Neutrophil (primary cell): ENCODE data around the gene ZNF446.

Source experiments
- H3K27ac ChIP-seq: fragments of 200-600 bp; sonication (generic); 2 replicates; pipeline ENCODE4 v1.5.1; 2016; ENCODE audit warnings: mild to moderate bottlenecking, moderate library complexity
- H3K27me3 ChIP-seq: fragments of 200-600 bp; sonication (generic); 2 replicates; pipeline ENCODE4 v1.6.0; 2016; ENCODE audit warnings: mild to moderate bottlenecking
- H3K36me3 ChIP-seq: fragments of 200-600 bp; sonication (generic); 2 replicates; pipeline ENCODE4 v1.5.1; 2017
- H3K4me1 ChIP-seq, 2 experiments: fragments of 200-600 bp in 1 of 2; sonication (generic) in 1 of 2; 1 replicate in 1 of 2; 2 replicates in 1 of 2; pipeline versions ENCODE4 v1.5.1 to v1.6.1; 2013 to 2016; ENCODE audit warnings: low read depth in 1 of 2, low read length in 1 of 2, mild to moderate bottlenecking in 1 of 2, moderate library complexity in 1 of 2; ENCODE audit not compliant: control insufficient read depth in 1 of 2, insufficient read depth in 1 of 2
- H3K4me3 ChIP-seq, 2 experiments: fragments of 200-600 bp in 1 of 2; sonication (generic) in 1 of 2; 1 replicate in 1 of 2; 2 replicates in 1 of 2; pipeline ENCODE4 v1.5.1; 2013 to 2016; ENCODE audit warnings: low read depth in 1 of 2, low read length in 1 of 2, mild to moderate bottlenecking in 1 of 2, moderate library complexity in 1 of 2
- H3K9me3 ChIP-seq: fragments of 200-600 bp; sonication (generic); 2 replicates; pipeline ENCODE4 v1.5.1; 2016
- TF ChIP-seq, protein P1 (sequence below): fragments of 200-600 bp; sonication (generic); IDR thresholded peaks from 2 replicates; pipeline ENCODE4 v1.5.1; 2016; ENCODE audit warnings: antibody characterized with exemption

The ZNF446 gene

GRCh38 chr19:58479303-58479702 is 3.2 kb downstream of the ZNF446 start:
- TF ChIP-seq, protein P1, sequence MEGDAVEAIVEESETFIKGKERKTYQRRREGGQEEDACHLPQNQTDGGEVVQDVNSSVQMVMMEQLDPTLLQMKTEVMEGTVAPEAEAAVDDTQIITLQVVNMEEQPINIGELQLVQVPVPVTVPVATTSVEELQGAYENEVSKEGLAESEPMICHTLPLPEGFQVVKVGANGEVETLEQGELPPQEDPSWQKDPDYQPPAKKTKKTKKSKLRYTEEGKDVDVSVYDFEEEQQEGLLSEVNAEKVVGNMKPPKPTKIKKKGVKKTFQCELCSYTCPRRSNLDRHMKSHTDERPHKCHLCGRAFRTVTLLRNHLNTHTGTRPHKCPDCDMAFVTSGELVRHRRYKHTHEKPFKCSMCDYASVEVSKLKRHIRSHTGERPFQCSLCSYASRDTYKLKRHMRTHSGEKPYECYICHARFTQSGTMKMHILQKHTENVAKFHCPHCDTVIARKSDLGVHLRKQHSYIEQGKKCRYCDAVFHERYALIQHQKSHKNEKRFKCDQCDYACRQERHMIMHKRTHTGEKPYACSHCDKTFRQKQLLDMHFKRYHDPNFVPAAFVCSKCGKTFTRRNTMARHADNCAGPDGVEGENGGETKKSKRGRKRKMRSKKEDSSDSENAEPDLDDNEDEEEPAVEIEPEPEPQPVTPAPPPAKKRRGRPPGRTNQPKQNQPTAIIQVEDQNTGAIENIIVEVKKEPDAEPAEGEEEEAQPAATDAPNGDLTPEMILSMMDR = no peak
- H3K27me3 ChIP-seq = no peaks in the 10 kb centered on the region
- H3K4me3 ChIP-seq = no peak overlapping the region
- H3K36me3 ChIP-seq = peaks cover 24% of the 10 kb centered on the region
- peaks cover 14 to 15% of the 10 kb centered on the region in 2 experiments for H3K4me1 ChIP-seq
- H3K9me3 ChIP-seq = no peaks in the 10 kb centered on the region
- H3K27ac ChIP-seq = no peak overlapping the region

GRCh38 chr19:58479736-58480480 is 3.8 kb downstream of the ZNF446 start:
- Histone ChIP-seq H3K36me3 (peaks cover 24% of the 10 kb centered on the region), H3K27me3 (no peaks in the 10 kb centered on the region), H3K27ac (no peak overlapping the region), H3K4me1 (peaks cover 14 to 15% of the 10 kb centered on the region in 2 experiments), H3K9me3 (no peaks in the 10 kb centered on the region), H3K4me3 (no peak overlapping the region)
- TF ChIP-seq, protein P1 = no peak

DNA sequence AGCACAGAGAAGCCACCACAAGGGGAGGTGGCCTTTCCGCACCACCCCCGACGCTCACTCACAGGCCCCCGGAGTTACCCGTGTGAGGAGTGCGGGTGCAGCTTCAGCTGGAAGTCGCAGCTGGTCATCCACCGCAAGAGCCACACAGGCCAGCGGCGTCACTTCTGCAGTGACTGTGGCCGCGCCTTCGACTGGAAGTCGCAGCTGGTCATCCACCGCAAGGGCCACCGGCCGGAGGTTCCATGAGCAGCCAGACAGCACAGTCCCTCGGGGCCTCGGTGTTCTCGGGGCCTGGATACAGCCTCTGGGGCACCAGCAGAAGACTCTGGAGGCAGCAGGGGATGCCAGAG is 4.3 kb downstream of the ZNF446 start:
- no peak overlapping the region for H3K27ac ChIP-seq
- H3K4me1 ChIP-seq = peaks cover 10 to 11% of the 10 kb centered on the region in 2 experiments
- no peaks in the 10 kb centered on the region for H3K27me3 ChIP-seq
- peaks cover 24% of the 10 kb centered on the region for H3K36me3 ChIP-seq
- TF ChIP-seq, protein P1 = no peak
- no peak overlapping the region for H3K4me3 ChIP-seq
- H3K9me3 ChIP-seq = no peaks in the 10 kb centered on the region

- H3K4me1 ChIP-seq = peaks cover 7 to 9% of the 10 kb centered on the region in 2 experiments
- peaks cover 24% of the 10 kb centered on the region for H3K36me3 ChIP-seq
- no peak overlapping the region for H3K27ac ChIP-seq
- TF ChIP-seq, protein P1 = no peak
- H3K9me3 ChIP-seq = no peaks in the 10 kb centered on the region
- H3K27me3 ChIP-seq = no peaks in the 10 kb centered on the region
- no peak overlapping the region for H3K4me3 ChIP-seq
Measured at GRCh38 chr19:58480831-58481230, 4.7 kb downstream of the ZNF446 start.

DNA sequence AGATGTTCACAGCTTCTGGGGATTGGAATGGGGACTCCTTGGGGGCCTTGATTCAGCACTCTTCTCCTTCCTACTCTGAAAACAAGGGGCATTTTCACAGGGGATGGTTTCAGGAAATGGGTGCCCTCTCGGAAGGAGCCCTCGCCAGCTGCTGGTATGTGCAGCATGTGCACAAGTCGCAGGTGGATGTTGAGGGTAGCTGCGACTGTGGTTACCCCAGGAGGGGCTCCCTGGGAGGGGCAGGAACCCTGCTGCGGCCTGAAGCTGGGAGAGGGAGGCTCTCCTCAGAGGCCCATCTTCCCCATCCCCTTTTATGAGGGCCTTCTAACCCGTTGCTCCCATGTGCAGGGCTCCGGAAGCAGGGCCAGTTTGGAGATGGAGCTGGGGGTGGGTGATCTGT is 6.2 kb downstream of the ZNF446 start:
- H3K4me3 ChIP-seq = no peak overlapping the region
- H3K36me3 ChIP-seq = peaks cover 24% of the 10 kb centered on the region
- H3K4me1 ChIP-seq = no peaks in the 10 kb centered on the region
- TF ChIP-seq, protein P1 = no peak
- no peaks in the 10 kb centered on the region for H3K27me3 ChIP-seq
- H3K9me3 ChIP-seq = no peaks in the 10 kb centered on the region
- no peak overlapping the region for H3K27ac ChIP-seq
